HG03064 (cell line): ENCODE results near the gene FLYWCH2.
A peak's percentile ranks its signal among the peaks of the same experiment; 100 is the strongest.

Experiments
- ATAC-seq: cut with Tn5 transposase; IDR thresholded peaks from one replicate; pipeline ENCODE4 v1.9.1; 2021; ENCODE audit warnings: low read depth; ENCODE audit not compliant: unreplicated experiment

Gene FLYWCH2, protein sequence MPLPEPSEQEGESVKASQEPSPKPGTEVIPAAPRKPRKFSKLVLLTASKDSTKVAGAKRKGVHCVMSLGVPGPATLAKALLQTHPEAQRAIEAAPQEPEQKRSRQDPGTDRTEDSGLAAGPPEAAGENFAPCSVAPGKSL

DNA sequence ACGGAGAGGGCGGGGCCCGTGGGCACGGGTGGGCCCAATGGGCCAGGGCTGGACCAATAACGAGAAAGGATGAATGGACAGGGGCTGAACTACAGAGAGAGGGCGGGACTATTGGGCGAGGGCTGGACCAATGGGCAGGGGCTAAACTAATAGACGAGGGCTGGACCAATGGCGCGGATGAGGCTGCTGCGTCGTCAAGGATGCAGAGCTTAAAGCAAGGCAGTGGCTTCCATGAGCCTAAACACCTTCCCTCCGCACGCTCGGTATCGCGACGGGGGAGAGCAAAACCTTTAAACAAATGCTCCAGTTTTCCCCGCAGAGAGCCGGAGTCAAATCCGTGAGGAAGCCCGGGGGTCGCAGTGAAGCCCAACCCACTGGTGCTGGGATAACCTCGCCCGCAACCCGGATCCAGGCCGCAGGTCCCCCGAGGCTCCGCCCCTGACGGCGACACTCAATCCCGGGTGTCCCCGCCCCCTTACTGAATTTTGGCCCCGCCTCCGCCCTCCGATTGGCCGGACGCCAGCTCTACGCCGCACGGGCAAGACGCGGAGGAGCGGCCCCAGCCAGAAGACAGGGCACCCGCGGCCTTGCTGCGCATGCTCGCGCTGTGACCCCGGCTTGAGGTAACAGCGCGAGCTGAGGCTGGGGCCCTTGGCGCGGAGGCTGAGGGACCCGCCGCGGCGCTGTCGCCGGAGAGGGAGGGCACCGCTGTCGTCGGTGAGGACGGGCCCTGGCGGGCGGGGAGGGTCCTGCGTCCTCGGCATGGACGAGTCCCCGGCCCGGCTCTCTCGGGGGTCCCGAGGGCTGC is at the start of gene FLYWCH2:
FLYWCH2 (plus strand) TSS at position 566 of the 808 bp plus-strand sequence. CDS start 13,235 bp downstream, outside the sequence.
- ATAC-seq = peak; percentile 72

DNA sequence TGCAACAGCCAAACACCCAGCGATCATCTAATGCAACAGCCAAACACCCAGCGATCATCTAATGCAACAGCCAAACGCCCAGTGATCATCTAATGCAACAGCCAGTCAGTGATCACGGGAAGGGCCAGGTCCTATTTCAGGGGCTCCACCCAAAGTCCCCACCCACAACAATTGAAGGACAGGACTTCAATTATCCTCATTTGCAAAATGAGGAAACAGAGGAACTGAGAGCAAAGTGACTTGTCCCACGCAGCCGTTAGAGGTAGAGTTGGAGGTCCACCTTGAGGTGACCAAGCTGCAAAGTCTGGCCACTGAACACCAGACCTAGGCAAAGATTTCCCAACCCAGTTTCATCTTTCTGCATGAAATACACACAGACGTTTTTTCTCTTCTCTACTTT is 49.2 kb upstream of the FLYWCH2 start:
- ATAC-seq = no peak

DNA sequence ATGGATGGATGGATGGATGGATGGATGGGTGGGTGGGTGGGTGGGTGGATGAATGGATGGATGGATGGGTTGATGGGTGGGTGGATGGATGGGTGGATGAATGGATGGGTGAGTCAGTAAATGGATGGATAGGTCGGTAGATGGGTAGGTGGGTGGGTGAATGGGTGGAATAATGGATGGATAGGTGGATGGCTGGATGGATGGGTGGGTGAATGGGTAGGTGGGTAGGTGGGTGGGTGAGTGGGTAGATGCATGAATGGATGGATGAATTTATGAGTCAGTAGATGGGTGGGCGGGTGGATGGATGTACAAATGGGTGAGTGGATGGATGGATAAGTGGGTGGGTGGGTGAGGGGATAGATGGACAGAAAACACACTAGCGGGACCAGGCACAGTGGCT is 48.0 kb upstream of the FLYWCH2 start:
- ATAC-seq = no peak

DNA sequence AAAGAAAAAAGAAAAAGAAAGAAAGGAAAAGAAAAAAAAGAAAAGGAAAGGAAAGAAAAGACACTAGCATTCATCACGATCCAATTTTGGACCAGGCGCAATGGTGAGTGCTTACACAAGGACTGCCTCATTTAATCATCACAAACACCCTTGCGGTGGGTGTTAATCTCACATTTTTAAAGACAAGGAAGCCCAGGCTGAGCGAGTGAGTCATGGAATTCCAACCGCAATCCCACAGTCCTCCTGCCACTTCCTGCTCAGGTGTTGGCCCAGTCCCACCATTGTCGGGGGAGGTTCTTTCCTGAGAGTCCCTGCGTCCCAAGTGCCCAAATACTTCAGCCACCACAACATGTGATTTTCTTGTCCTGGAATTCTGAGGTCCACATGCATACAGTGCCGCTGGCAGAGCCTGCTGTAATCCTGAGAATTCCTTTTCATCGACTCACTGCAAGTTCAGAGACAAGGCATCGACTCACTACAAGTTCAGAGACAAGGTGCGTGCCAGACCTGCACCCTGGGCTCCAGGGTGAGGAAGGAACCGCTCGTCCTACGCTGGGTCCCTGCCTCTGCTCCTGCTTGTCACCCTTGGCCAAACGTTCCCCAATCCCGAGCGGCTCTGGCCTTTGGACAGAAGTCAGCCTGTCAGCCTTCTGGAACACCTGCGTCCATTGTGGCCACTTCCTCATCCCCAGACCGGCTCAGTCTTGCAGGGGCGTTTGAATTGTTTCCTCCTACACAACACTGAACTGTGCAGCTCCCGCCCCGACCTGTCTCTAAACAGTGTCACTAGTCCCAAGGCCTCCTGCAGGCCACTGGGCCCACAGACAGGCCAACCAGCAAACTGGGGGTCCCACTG is 47.1 kb upstream of the FLYWCH2 start:
- ATAC-seq = no peak

DNA sequence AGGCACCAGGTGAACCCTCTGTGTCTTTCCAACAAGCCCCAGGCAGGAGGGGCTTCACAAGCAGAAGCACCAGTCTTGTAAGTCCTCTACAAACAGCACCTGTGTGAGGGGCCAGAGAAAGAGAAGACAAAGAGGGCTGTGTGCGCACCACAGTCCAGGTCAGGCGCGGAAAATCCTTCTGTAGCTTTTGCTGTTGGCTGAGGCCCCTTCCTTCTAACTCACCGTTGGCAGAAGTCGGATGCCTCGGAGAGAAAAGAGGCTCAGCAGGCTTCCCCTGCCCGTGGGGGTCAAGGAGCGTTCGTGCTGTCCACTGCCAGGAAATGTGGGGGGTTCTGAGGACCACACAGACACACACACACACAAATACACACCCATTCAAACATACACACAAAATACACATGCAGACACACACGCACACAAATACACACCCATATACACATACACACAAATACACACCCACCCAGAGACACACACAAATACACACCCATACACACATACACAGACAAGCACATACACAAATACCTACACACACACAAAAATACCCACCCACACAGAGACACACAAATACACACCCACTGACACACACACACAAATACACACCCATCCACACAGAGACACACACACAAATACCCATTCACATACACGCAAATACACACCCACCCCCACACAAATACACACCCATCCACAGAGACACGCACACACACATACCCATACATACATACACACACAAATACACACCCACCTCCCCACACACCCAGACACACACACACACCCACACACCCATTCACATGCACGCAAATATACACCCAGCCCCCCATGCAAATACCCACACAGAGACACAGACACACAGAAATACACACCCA is 46.1 kb upstream of the FLYWCH2 start:
- ATAC-seq = no peak

DNA sequence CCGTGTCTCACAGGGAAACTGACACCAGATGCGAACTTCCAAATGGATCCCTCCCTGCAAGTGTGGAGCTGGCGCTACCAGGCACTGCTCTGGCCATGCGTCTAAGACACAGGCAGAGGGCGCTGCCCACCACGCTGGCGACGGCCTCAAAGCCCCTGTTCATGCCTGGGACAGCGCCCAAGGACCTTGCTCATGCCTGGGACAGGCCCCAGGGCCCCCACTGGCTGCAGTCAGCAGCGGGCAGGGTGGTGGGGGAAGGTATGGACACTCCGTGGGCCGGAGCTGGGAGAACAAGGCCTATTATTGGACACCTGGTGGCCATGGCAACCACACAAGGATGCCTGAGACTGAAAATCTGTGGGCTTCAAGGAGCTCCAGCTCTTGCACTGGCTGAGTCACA is 44.1 kb upstream of the FLYWCH2 start:
- no peak for ATAC-seq

DNA sequence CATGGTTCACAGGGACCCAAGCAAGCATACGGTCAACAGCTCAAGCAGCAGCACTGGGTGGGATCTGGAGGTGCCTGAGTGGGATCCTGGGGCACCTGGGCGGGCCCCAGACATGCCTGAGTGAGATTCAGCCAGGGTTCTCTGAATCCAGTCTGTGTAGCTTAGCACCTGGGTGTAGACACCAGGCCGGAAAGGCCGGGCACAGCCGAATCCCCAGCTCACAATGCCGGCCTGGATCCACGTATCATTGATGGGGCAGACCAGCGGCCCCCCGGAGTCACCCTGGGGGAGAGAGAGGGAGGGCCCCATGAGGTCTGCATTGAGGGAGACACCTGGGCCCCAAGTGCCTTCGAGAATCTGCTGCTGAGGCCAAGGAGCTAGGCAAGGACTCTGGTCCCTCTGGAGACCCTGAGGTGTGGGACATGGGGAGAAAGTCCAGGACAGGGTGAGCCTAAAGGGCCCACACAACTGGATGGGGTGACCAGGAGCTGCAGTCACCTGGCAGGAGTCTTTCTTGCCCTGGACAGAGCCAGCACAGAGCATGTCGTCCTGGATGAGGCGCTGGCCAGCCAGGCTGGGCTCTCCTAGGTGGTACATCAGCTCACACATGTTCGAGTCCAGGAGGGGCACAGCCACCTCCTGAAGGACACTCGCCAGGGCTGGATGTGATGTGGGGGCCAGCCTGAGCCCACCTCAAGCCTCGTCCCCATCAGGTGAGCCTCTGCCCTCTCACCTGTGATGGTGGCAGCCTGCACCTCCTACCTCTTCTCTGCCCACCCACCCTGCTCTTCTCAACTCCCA is 43.2 kb upstream of the FLYWCH2 start:
- ATAC-seq = no peak

DNA sequence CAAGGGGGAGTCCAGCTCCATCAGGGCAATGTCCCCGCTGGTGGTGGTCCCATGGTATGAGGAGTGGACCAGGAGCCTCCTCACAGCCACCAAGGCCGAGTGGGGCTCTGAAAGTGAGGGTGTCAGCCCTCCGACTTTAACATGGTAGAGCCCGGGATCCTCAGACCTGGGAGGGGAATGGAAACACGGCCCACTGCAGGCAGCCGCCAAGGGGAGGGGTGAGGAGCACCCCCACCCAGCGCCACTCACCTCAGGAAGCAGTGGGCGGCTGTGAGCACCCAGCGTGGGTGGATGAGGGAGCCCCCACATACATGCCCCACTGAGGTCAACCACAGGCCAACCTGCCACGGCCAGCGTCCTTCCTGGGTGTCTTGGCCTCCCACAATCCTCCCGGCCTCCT is 42.1 kb upstream of the FLYWCH2 start:
- ATAC-seq = no peak

DNA sequence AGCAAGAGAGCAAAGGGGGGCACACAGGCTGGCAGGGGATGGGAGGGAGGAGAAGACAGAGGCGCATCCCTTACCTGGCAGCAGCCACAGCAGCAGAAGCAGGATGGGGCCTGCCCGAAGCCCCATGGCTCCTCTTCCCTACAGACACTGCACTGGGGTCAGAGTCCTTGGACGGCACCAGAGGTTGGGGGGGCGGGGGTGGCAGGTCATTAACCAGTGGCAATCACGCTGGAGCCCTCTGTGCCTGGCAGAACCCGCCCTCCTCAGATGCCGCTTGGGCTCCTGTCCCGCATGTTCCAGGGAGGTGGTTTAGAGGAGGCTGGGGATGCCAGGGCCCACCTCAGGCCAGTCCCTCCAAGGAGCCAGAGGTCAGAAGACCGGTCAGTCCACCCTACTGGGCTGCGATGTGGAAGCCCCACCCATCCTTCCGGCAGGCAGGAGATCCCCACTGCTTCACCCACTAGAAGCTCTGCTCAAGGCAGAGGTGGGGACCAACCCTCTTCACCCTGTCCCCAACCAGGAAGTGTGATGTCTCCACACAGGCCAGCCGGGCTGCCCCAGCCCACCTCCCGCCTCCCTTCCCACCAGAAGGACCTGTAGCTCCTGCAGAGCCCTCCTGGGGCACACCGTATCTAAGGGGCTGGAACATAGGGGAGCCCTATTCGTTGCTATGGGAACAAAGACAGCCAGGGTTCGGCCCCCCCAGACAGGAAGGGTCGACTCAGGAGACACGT is 41.2 kb upstream of the FLYWCH2 start:
- no peak for ATAC-seq

DNA sequence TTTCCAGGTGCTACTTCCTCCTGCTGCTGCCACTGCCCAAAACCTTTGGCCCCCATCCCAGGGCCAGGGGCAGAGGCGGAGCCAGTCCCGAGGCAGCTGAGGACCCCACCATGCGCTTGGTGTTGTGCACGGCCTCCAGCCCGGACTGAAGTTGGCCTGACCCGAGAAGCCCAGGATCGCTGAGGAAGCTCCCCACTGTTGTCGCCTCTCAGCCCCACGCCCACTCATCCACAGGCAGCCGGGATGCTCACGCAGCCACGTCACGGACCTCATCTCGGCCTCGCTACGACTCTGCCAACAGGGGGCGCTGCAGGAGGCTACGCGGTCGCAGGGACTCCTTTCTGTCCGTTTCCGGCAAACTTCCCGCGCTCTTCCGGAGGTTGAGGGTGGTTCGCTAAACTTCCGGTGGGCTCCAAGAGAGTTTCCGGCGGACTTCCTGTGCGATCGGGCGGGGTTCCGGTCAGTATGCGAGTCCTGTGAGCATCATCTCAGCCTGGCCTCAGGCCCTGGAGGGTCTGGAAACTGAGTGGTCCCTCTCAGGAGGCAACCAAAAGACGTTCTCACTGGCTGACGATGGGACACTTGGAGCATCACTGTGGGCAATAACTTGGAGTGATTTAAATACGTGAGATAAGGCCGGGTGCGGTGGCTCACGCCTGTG is 40.5 kb upstream of the FLYWCH2 start:
- no peak for ATAC-seq

DNA sequence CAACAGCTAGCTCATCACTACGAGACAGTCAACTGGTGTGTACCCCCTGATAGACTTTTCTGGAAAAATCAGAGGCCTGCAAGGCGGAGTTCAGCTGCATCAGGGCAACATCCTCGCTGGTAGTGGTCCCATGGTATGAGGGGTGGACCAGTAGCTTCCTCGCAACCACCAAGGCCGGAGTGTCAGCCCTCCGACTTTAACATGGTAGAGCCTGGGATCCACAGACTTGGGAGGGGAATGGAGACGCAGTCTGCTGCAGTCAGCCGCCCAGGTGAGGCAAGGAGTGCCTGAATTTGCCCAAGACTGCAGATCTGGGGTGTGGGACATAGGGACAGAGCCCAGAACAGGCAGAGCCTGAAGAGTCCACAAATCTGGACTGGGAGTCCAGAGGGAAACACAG is 39.5 kb upstream of the FLYWCH2 start:
- no peak for ATAC-seq

DNA sequence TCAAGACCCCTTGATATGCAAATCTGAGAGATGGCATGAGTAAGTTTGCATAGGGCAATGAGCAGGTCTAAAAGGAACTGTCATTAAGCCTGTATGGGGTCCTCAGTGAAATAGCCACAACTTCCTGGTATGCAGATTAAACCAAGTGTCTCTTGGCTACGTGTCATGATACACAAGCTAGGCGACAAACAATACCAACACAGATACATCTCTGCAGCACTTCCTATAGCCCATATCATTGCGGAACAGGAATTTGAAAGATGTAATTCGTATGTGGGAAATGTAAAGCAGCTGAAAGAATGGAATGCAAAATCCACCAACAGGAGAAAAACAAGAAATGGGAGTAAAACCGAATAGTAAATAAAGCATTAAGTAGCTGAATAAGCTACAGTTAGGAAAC is 37.9 kb upstream of the FLYWCH2 start:
- no peak for ATAC-seq

DNA sequence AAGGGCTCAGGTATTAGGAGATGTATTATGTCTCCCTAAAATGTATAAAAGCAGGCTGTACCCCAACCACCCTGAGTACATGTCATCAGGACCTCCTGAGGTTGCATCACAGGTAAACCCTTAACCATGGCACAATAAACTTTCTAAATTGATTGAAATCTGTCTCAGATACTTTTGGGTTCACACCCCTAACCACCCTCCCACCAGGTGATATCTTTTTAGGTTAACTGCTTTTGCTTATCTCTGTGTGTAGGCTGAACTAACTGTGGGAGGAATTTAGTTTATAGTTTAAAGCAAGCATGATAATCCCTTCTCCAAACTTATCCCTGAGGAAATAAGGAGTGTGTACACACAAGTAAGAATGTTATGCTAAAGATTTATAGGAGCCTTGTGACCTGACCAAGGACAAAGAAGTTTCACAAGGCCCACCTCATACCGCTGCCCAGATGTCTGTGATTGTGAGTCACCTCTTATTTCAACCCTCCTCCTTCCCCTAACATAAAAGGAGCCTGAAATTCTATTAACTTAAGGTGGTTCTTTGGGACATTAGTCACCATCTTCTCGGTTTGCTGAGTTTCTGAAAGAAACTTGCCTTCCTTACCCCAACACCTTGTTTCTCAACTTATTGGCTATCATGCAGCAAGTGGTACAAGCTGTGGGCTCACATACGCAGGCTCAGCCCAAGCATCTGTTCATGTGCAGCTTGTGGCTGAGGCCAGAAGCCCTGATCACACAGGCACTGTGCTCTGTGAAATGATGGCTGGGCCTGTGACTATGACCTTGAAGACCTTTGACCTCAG is 36.3 kb upstream of the FLYWCH2 start:
- no peak for ATAC-seq

DNA sequence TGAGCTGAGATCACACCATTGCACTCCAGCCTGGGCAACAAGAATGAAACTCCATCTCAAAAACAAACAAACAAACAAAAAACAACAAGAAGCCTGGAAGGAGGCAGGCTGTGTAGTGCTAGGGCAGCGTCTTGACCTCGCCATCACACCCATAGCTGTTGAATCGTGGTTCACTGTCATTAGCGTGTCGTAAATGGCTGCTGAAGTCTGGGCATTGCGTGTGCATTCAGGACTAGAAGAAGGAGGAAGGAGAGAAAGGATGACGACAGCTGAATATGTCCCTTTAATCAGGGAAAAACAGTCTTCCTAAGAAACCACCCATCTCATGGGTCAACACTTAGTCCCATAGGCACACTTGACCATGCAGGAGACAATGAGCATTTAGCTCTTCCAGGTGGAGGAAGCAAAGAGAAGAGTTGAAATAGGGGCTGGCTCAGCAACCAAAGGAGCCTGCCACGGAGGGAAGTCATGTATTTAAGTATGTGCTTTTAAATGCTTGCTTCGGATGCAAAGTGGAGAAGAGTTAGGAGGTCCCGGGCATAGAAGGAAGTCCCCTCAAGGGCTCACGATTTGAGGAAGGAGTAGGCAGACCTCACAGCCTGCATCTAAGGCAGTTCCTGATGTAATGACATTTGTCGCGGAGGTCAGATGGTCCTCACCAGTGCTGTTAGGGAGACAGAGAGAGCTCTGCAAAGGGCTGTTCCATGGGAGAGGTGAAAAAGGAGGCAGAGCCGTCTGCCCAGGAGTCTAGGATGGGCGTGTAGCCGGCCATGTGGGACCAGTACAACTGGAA is 33.9 kb upstream of the FLYWCH2 start:
- ATAC-seq = no peak

DNA sequence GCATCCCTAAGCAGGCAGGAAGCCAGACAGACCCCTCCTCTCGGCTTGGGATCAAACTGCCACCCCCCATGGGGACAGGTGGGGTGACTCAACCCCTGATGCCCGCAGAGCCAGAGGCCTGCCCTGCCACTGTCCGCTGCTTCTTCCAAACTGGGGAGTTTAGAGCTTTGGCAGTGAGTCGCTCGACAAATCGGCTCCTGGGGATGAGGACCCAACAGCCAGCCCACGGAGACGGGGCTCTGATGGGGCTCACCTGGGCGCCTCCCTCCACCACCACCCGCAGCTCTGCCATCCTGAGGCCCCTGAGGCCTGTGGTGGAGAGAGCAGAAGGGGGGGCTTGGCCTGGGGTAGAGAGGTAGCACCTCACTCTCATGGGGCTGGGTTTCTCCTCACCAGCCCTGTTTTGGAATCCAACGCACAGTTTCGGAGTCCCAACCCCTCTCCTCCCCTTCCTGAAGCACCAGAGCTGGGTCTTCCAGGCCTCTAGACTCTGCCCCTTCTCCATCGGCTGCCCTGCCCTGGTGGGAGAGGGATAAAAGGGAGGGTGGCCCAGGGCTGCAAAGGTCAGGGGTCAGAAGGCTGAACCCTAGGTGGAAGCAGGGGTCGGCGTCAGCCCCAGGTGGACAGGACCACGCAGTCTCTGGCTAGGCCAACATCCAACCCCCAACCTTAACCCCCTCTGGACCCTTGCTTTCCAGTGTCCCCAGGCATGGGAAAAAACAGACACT is 30.8 kb upstream of the FLYWCH2 start:
- no peak for ATAC-seq

DNA sequence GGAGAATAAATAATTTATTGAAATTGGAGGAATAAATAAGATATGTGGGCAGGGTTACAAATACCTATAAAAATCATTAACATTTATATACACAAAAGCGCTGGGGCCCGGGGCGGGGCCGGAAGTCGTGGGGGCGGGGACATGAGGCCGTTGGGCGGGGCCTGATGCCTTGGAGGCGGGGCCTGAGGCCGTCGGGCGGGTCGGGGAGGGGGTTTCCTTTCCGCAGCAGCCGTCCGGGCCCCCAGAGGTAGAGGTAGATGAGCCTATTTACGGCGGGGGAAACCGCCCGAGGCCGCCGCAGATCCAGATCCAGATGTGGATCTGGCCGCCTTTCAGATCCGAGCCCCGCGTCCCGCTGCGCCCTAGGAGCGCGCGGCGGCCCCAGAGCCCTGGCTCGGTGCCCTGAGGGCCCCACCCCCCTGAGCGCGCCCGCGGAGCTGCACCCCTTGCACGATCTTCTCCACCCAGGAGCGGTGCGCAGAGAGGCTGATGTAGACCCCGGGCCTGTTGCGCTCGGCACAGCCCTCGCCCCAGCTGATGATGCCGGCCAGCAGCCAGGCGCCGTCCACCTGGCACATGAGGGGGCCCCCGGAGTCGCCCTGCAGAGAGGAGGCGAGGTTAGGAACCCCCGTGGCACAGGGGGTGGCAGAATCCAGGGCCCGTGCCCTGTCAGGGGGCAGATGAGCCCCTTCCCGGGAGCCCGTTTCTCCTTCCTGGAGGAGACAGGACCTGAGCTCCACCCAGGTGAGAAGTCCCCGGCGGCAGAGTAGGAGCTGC is 30.1 kb upstream of the FLYWCH2 start:
- ATAC-seq = no peak
